HEK293 (cell line): ENCODE data around the gene WDR18.

Source experiments
- BCL11A ChIP-seq: fragments of 450-650 bp; formaldehyde crosslinking; IDR thresholded peaks from 2 replicates; pipeline ENCODE4 v1.5.1; 2016; ENCODE audit warnings: low read depth, missing biosample characterization, missing genetic modification characterization
- GFI1B ChIP-seq: fragments of 450-650 bp; formaldehyde crosslinking; IDR thresholded peaks from 2 replicates; pipeline ENCODE4 v1.5.1; 2016; ENCODE audit warnings: missing biosample characterization, missing genetic modification characterization
- GLI4 ChIP-seq: fragments of 450-650 bp; formaldehyde crosslinking; IDR thresholded peaks from 2 replicates; pipeline ENCODE4 v1.5.1; 2016; ENCODE audit warnings: missing biosample characterization, missing genetic modification characterization
- OSR2 ChIP-seq: fragments of 450-650 bp; formaldehyde crosslinking; IDR thresholded peaks from 2 replicates; pipeline ENCODE4 v1.5.1; 2016; ENCODE audit warnings: missing biosample characterization, missing genetic modification characterization
- SP2 ChIP-seq: fragments of 450-650 bp; formaldehyde crosslinking; IDR thresholded peaks from 2 replicates; pipeline ENCODE4 v1.5.1; 2016; ENCODE audit warnings: missing biosample characterization, missing genetic modification characterization
- TCF7L2 ChIP-seq: IDR thresholded peaks from 2 replicates; pipeline ENCODE4 v1.6.1; 2011; ENCODE audit warnings: low read depth, mild to moderate bottlenecking, inconsistent platforms, low read length, moderate library complexity, borderline replicate concordance
- ZBTB7A ChIP-seq: fragments of 450-650 bp; formaldehyde crosslinking; IDR thresholded peaks from 2 replicates; pipeline ENCODE4 v1.5.1; 2016; ENCODE audit warnings: low read depth, missing biosample characterization, missing genetic modification characterization
- ZNF114 ChIP-seq: fragments of 450-650 bp; formaldehyde crosslinking; IDR thresholded peaks from 2 replicates; pipeline ENCODE4 v1.5.0; 2017; ENCODE audit warnings: missing biosample characterization, missing genetic modification characterization
- ZNF140 ChIP-seq: fragments of 450-650 bp; formaldehyde crosslinking; IDR thresholded peaks from 2 replicates; pipeline ENCODE4 v1.5.1; 2016; ENCODE audit warnings: missing biosample characterization, missing genetic modification characterization
- ZNF155 ChIP-seq: fragments of 450-650 bp; formaldehyde crosslinking; IDR thresholded peaks from 2 replicates; pipeline ENCODE4 v1.5.1; 2016; ENCODE audit warnings: missing biosample characterization, missing genetic modification characterization
- ZNF2 ChIP-seq: fragments of 450-650 bp; formaldehyde crosslinking; IDR thresholded peaks from 2 replicates; pipeline ENCODE4 v1.5.1; 2016; ENCODE audit warnings: missing biosample characterization, missing genetic modification characterization
- ZNF214 ChIP-seq: fragments of 450-650 bp; formaldehyde crosslinking; IDR thresholded peaks from 2 replicates; pipeline ENCODE4 v1.5.1; 2017; ENCODE audit warnings: missing biosample characterization, mild to moderate bottlenecking, missing genetic modification characterization, borderline replicate concordance
- ZNF221 ChIP-seq: fragments of 450-650 bp; formaldehyde crosslinking; IDR thresholded peaks from 2 replicates; pipeline ENCODE4 v1.5.1; 2017; ENCODE audit warnings: missing biosample characterization, missing genetic modification characterization, borderline replicate concordance
- ZNF311 ChIP-seq: fragments of 450-650 bp; formaldehyde crosslinking; IDR thresholded peaks from 2 replicates; pipeline ENCODE4 v1.5.1; 2017; ENCODE audit warnings: missing biosample characterization, missing genetic modification characterization, borderline replicate concordance
- ZNF335 ChIP-seq: fragments of 450-650 bp; formaldehyde crosslinking; conservative IDR thresholded peaks from 2 replicates; pipeline ENCODE4 v1.5.1; 2016; ENCODE audit warnings: missing biosample characterization, missing genetic modification characterization
- ZNF341 ChIP-seq: fragments of 450-650 bp; formaldehyde crosslinking; IDR thresholded peaks from 2 replicates; pipeline ENCODE4; 2016; ENCODE audit warnings: low read depth, missing biosample characterization, missing genetic modification characterization
- ZNF426 ChIP-seq: fragments of 450-650 bp; formaldehyde crosslinking; IDR thresholded peaks from 2 replicates; pipeline ENCODE4 v1.5.1; 2017; ENCODE audit warnings: missing biosample characterization, missing genetic modification characterization, mild to moderate bottlenecking, inconsistent platforms, moderate library complexity
- ZNF530 ChIP-seq: fragments of 450-650 bp; formaldehyde crosslinking; IDR thresholded peaks from 2 replicates; pipeline ENCODE4 v1.5.1; 2016; ENCODE audit warnings: low read depth, missing biosample characterization, missing genetic modification characterization
- ZNF571 ChIP-seq: fragments of 450-650 bp; formaldehyde crosslinking; IDR thresholded peaks from 2 replicates; pipeline ENCODE4 v1.5.0; 2017; ENCODE audit warnings: missing biosample characterization, missing genetic modification characterization
- ZNF629 ChIP-seq: fragments of 450-650 bp; formaldehyde crosslinking; IDR thresholded peaks from 2 replicates; pipeline ENCODE4 v1.5.1; 2017; ENCODE audit warnings: missing biosample characterization, missing genetic modification characterization
- ZNF654 ChIP-seq: fragments of 450-650 bp; formaldehyde crosslinking; IDR thresholded peaks from 2 replicates; pipeline ENCODE4 v1.5.1; 2016; ENCODE audit warnings: low read depth, missing biosample characterization, missing genetic modification characterization
- ZNF658 ChIP-seq: fragments of 450-650 bp; formaldehyde crosslinking; IDR thresholded peaks from 2 replicates; pipeline ENCODE4; 2016; ENCODE audit warnings: missing biosample characterization, missing genetic modification characterization
- ZNF660 ChIP-seq: fragments of 450-650 bp; IDR thresholded peaks from 2 replicates; pipeline ENCODE4 v1.5.1; 2018; ENCODE audit warnings: missing biosample characterization, mild to moderate bottlenecking, missing genetic modification characterization
- ZNF670 ChIP-seq: fragments of 450-650 bp; formaldehyde crosslinking; IDR thresholded peaks from 2 replicates; pipeline ENCODE4 v1.5.1; 2016; ENCODE audit warnings: missing biosample characterization, missing genetic modification characterization, low read depth
- ZNF830 ChIP-seq: fragments of 450-650 bp; IDR thresholded peaks from 2 replicates; pipeline ENCODE4 v1.5.0; 2018; ENCODE audit warnings: missing biosample characterization, missing genetic modification characterization, low read depth, mild to moderate bottlenecking, moderate library complexity
- TF ChIP-seq, protein P1 (sequence below): fragments of 450-650 bp; formaldehyde crosslinking; IDR thresholded peaks from 2 replicates; pipeline ENCODE4 v1.5.1; 2016; ENCODE audit warnings: missing biosample characterization, missing genetic modification characterization
- TF ChIP-seq, protein P2 (sequence below): fragments of 450-650 bp; formaldehyde crosslinking; IDR thresholded peaks from 2 replicates; pipeline ENCODE4 v1.5.1; 2016; ENCODE audit warnings: missing biosample characterization, missing genetic modification characterization
- TF ChIP-seq, protein P3 (sequence below): fragments of 450-650 bp; formaldehyde crosslinking; IDR thresholded peaks from 2 replicates; pipeline ENCODE4; 2016; ENCODE audit warnings: missing biosample characterization, missing genetic modification characterization
- TF ChIP-seq, protein P4 (sequence below): fragments of 450-650 bp; formaldehyde crosslinking; IDR thresholded peaks from 2 replicates; pipeline ENCODE4 v1.5.1; 2016; ENCODE audit warnings: missing biosample characterization, missing genetic modification characterization
- TF ChIP-seq, protein P5 (sequence below): IDR thresholded peaks from 2 replicates; pipeline ENCODE4 v1.6.1; 2011; ENCODE audit warnings: mild to moderate bottlenecking, low read depth, low read length, borderline replicate concordance
- TF ChIP-seq, protein P6 (sequence below): sonication (generic); formaldehyde crosslinking; IDR thresholded peaks from 2 replicates; pipeline ENCODE4 v1.8.1; 2022; ENCODE audit warnings: mild to moderate bottlenecking, moderate library complexity, missing genetic modification reagents

Gene WDR18

DNA sequence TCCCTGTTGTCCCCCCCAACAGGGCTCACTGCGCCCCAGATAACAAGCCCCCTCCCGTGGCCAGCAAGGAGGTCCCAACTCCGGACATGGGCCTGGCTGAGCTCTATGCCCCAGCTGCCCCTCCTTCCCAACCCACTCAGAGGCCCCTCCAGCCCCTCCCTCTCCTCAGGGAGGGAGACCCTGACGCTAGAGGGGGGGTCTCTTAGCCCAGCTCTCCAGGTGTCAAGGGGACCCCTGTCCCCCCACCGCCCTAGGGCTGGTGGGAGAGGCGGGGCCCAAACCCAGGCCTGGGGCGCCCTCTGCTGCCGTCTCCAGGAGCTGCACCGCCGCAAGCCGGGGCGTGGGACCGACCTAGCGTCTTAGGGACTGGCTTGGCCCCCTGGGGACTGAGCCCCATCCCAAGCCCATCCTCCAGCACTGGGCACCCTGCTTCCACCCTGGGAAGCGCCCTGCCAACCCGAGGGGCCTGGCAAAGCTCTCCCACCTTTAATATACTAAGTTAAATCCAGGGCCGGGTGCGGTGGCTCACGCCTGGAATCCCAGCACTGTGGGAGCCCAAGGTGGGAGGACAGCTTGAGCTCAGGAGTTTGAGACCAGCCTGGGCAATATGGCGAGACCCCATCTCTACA lies 17.5 kb downstream of the WDR18 start (continued):
- TF ChIP-seq, protein P1, sequence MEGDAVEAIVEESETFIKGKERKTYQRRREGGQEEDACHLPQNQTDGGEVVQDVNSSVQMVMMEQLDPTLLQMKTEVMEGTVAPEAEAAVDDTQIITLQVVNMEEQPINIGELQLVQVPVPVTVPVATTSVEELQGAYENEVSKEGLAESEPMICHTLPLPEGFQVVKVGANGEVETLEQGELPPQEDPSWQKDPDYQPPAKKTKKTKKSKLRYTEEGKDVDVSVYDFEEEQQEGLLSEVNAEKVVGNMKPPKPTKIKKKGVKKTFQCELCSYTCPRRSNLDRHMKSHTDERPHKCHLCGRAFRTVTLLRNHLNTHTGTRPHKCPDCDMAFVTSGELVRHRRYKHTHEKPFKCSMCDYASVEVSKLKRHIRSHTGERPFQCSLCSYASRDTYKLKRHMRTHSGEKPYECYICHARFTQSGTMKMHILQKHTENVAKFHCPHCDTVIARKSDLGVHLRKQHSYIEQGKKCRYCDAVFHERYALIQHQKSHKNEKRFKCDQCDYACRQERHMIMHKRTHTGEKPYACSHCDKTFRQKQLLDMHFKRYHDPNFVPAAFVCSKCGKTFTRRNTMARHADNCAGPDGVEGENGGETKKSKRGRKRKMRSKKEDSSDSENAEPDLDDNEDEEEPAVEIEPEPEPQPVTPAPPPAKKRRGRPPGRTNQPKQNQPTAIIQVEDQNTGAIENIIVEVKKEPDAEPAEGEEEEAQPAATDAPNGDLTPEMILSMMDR (tag by site-specific recombination) = peak; percentile 96
- TF ChIP-seq, protein P2, sequence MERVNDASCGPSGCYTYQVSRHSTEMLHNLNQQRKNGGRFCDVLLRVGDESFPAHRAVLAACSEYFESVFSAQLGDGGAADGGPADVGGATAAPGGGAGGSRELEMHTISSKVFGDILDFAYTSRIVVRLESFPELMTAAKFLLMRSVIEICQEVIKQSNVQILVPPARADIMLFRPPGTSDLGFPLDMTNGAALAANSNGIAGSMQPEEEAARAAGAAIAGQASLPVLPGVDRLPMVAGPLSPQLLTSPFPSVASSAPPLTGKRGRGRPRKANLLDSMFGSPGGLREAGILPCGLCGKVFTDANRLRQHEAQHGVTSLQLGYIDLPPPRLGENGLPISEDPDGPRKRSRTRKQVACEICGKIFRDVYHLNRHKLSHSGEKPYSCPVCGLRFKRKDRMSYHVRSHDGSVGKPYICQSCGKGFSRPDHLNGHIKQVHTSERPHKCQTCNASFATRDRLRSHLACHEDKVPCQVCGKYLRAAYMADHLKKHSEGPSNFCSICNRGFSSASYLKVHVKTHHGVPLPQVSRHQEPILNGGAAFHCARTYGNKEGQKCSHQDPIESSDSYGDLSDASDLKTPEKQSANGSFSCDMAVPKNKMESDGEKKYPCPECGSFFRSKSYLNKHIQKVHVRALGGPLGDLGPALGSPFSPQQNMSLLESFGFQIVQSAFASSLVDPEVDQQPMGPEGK (tag by site-specific recombination) = peak; percentile 99
- TF ChIP-seq ZBTB7A (tag by site-specific recombination) (peak; percentile 97), GFI1B (tag by site-specific recombination) (no peak), ZNF335 (tag by site-specific recombination) (peak; percentile 58), ZNF830 (tag by site-specific recombination) (no peak), ZNF311 (no peak), ZNF2 (tag by site-specific recombination) (peak; percentile 56; the same call in 1 of the 2 replicates), ZNF629 (tag by site-specific recombination) (peak; percentile 26; the same call in 1 of the 2 replicates), ZNF571 (no peak), ZNF214 (no peak), ZNF221 (no peak), SP2 (0 out of 2 replicates have a peak, but pooled peaks have one; percentile 20), ZNF155 (tag by site-specific recombination) (no peak), ZNF341 (tag by site-specific recombination) (no peak), ZNF660 (peak; percentile 59), ZNF654 (peak; percentile 89), ZNF670 (tag by site-specific recombination) (no peak), GLI4 (no peak), ZNF426 (tag by site-specific recombination) (no peak), ZNF658 (no peak), ZNF114 (tag by site-specific recombination) (no peak), ZNF140 (tag by site-specific recombination) (no peak), OSR2 (tag by site-specific recombination) (no peak), TCF7L2 (no peak), BCL11A (no peak), ZNF530 (tag by site-specific recombination) (no peak)
- TF ChIP-seq, protein P3, sequence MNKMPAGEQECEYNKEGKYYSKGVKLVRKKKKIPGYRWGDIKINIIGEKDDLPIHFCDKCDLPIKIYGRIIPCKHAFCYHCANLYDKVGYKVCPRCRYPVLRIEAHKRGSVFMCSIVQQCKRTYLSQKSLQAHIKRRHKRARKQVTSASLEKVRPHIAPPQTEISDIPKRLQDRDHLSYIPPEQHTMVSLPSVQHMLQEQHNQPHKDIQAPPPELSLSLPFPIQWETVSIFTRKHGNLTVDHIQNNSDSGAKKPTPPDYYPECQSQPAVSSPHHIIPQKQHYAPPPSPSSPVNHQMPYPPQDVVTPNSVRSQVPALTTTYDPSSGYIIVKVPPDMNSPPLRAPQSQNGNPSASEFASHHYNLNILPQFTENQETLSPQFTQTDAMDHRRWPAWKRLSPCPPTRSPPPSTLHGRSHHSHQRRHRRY = no peak
- TF ChIP-seq, protein P4, sequence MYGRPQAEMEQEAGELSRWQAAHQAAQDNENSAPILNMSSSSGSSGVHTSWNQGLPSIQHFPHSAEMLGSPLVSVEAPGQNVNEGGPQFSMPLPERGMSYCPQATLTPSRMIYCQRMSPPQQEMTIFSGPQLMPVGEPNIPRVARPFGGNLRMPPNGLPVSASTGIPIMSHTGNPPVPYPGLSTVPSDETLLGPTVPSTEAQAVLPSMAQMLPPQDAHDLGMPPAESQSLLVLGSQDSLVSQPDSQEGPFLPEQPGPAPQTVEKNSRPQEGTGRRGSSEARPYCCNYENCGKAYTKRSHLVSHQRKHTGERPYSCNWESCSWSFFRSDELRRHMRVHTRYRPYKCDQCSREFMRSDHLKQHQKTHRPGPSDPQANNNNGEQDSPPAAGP = peak; percentile 65
- TF ChIP-seq, protein P5, sequence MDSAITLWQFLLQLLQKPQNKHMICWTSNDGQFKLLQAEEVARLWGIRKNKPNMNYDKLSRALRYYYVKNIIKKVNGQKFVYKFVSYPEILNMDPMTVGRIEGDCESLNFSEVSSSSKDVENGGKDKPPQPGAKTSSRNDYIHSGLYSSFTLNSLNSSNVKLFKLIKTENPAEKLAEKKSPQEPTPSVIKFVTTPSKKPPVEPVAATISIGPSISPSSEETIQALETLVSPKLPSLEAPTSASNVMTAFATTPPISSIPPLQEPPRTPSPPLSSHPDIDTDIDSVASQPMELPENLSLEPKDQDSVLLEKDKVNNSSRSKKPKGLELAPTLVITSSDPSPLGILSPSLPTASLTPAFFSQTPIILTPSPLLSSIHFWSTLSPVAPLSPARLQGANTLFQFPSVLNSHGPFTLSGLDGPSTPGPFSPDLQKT = no peak
- TF ChIP-seq, protein P6, sequence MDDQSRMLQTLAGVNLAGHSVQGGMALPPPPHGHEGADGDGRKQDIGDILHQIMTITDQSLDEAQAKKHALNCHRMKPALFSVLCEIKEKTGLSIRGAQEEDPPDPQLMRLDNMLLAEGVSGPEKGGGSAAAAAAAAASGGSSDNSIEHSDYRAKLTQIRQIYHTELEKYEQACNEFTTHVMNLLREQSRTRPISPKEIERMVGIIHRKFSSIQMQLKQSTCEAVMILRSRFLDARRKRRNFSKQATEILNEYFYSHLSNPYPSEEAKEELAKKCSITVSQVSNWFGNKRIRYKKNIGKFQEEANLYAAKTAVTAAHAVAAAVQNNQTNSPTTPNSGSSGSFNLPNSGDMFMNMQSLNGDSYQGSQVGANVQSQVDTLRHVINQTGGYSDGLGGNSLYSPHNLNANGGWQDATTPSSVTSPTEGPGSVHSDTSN (CRISPR knock-in tag) = no peak
